HG03521 (cell line): ENCODE data around the gene TBCB.
"Not testable (repeated sequence)": the region's sequence is repeated elsewhere in the genome, so short reads cannot be mapped to it uniquely, and the experiment has no call there.

Source experiments
- ATAC-seq: cut with Tn5 transposase; IDR thresholded peaks from one replicate; pipeline ENCODE4 v1.9.1; 2021; ENCODE audit warnings: mild to moderate bottlenecking, moderate library complexity; ENCODE audit not compliant: unreplicated experiment

Gene TBCB, protein sequence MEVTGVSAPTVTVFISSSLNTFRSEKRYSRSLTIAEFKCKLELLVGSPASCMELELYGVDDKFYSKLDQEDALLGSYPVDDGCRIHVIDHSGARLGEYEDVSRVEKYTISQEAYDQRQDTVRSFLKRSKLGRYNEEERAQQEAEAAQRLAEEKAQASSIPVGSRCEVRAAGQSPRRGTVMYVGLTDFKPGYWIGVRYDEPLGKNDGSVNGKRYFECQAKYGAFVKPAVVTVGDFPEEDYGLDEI

DNA sequence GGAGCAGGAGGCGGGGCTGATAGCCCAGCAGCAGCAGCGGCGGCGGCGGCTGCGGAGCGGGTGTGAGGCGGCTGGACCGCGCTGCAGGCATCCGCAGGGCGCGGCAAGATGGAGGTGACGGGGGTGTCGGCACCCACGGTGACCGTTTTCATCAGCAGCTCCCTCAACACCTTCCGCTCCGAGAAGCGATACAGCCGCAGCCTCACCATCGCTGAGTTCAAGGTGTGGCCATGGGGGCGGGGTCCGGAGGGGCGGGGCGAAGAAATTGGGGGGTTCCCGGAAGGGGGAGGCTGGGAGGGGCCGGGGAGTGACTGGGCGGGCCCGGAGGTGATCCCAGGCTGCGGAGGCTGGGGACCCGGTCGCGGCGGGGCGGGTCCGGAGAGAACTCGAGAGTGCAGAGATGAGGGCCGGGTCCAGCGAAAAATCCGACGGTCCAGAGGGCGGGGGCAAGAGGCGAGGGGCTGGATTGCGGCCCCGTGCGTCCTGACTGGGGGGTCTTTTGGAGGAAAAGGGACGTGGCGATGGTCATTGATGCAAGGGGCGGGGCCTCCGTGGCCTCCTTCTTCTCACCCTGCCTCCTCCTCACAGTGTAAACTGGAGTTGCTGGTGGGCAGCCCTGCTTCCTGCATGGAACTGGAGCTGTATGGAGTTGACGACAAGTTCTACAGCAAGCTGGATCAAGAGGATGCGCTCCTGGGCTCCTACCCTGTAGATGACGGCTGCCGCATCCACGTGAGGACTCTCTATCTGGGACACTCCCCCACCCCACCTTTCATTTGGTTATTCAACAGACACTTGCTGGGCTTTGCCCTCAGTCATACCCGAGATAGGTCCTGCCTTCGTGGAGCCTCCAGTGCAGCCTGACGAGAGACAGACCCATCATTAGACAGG is at the start of gene TBCB:
Gene TBCB (plus strand): TSS at position 16 of the 891 bp plus-strand sequence. CDS start 93 bp downstream, at position 109.
- ATAC-seq = no peak

DNA sequence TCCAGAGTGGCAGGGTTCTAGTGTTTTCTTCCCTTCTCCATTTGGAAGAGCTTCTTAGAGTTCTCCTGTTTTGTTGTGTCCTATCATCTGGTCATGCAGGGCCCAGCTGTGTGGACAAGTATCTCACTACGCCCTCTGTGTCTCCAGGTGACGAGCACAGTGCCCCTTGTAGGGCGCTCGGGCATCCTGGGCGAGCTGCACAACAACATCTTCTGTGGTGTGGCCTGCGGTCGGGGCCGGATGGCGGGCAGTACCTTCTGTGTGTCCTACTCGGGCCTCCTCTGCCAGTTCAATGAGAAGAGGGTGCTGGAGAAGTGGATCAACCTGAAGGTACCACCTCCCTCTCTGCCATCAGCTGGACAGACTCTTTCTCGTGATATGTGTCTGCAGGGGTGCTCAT is 47.6 kb upstream of the TBCB start:
- ATAC-seq = no peak

DNA sequence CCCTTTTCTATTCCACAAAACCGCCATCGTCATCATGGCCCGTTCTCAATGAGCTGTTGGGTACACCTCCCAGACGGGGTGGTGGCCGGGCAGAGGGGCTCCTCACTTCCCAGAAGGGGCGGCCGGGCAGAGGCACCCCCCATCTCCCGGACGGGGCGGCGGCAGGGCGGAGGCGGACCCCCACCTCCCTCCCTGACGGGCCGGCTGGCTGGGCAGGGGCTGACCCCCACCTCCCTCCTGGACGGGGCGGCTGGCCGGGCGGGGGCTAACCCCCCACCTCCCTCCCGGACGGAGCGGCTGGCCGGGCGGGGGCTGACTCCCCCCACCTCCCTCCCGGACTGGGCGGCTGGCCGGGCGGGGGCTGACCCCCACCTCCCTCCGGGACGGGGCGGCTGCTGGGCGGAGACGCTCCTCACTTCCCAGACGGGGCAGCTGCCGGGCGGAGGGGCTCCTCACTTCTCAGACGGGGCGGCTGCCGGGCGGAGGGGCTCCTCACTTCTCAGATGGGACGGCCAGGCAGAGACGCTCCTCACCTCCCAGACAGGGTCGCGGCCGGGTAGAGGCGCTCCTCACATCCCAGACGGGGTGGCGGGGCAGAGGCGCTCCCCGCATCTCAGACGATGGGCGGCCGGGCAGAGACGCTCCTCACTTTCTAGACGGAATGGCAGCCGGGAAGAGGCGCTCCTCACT is 46.3 kb upstream of the TBCB start:
- not testable (repeated sequence) for ATAC-seq

DNA sequence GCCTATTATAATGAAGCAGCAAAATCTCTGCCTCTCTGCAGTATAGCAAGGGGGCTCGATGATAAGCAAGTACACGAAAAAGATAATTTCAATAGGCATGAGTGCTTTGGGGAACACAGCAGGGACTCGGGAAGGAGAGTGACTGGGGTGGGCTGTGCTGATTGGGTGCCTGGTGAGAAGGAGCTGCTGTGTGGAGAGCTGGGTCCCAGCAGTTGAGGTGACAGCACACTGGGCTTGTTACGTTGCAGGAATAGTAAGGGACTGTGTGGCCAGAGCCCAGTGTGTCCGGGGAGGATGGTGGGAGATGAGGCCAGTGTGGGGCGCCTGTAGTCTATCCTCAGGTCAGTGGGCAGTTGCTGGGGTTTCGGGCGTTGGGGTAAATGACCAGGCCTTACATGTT is 43.2 kb upstream of the TBCB start:
- ATAC-seq = no peak

DNA sequence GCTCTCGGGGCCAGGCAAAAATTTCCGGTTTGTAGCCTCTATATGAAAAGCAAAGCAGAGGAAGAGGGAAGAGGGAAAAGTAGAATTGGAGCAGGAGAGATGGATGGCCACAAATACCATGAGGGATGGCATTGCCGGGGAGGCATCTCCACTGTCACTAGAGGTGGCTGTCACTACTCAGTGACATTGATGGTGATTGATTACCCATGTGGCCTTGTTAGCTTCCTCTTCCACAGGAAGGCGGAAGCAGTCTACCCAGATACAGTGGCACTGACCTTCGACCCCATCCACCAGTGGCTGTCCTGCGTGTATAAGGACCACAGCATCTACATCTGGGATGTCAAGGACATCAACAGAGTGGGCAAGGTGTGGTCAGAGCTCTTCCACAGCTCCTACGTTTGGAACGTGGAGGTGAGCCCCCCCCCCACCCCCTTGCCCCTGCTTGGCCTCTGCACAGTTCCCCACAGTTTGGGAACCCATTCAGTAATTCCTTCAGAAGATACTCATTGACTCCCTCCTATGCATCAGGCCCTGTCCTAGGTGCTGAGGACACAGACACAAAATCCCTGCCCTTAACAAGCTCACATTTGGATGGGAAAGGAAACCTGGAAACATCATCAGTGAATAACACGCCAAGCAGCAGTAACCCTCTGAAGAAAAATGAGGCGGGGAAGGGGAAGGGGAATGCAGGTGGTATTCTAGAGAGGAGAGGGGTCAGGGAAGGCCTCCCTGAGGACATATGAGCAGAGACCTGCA is 42.0 kb upstream of the TBCB start:
- no peak for ATAC-seq

DNA sequence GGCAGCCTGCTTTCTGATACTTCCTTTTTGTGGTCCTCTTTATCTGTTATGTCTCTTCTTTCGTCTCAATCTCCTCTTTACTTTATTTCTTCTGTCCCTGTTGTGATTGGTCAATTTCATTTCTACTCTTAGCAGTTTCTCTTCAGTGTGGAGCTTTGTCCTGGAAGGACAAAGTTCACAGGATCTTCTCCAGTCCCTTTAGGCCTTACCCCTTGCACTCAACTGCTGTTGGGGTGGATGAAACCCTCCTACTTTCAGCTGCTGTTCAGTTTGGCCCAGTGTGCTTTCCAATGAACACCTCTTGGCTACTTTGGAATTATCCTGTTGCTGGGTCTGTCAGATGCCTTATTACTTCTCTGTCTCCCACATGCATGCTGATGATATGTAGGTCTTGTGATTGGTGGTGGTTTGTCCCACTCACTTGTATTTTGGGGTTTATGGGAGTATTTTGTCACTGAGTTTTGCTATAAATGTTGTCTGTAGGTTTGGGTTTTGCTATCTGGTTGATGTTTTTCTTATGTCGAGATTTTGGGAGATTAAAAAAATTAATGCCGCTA is 35.8 kb upstream of the TBCB start:
- ATAC-seq = no peak

DNA sequence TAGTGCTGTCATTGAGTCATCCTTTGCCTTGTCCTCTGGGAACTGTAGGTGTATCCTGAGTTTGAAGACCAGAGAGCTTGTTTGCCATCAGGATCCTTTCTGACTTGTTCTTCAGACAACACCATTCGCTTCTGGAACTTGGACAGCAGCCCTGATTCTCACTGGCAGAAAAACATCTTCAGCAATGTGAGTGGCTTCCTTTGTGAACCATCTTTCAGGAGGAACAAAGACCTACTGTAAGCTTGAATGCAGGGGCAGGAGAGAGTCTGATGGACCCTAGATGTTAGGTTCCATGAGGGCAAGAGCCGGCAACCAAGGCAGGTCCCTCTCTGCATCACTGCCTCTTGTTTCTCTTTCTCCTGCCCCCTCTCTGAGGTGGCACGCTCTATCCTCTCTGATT is 33.9 kb upstream of the TBCB start:
- no peak for ATAC-seq

DNA sequence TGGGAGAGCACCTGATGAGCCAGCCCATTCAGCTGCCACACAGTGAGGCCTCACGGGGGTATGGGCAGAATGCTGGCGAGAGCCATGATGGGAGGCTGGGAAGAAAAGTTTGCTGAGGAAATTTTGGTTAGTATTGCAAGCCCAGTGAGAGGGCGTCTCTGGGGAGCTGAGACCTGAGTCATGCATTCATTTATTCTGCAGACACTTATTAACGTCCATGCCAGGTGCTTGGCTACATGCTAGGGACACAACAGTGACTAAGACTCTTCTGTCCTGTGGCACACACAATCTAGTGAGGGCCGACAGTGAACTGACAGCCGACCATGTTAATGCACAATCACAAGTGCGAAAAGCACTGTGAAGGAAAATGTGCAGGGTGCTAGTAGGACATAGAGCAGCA is 33.4 kb upstream of the TBCB start:
- ATAC-seq = no peak

DNA sequence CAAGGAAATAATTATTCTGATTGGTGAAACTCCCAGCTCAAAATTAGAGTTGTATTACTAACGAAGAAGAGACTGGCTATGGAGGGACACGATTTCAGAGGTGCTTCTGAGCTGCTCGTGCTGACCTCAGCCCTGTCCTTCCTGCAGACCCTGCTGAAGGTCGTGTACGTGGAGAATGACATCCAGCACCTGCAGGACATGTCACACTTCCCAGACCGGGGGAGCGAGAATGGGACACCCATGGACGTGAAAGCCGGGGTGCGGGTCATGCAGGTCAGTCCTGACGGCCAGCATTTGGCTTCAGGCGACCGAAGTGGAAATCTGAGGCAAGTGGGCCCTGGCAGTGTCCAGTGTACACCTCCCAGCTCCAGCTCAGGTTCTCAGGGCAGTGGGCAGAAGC is 32.4 kb upstream of the TBCB start:
- ATAC-seq = no peak

DNA sequence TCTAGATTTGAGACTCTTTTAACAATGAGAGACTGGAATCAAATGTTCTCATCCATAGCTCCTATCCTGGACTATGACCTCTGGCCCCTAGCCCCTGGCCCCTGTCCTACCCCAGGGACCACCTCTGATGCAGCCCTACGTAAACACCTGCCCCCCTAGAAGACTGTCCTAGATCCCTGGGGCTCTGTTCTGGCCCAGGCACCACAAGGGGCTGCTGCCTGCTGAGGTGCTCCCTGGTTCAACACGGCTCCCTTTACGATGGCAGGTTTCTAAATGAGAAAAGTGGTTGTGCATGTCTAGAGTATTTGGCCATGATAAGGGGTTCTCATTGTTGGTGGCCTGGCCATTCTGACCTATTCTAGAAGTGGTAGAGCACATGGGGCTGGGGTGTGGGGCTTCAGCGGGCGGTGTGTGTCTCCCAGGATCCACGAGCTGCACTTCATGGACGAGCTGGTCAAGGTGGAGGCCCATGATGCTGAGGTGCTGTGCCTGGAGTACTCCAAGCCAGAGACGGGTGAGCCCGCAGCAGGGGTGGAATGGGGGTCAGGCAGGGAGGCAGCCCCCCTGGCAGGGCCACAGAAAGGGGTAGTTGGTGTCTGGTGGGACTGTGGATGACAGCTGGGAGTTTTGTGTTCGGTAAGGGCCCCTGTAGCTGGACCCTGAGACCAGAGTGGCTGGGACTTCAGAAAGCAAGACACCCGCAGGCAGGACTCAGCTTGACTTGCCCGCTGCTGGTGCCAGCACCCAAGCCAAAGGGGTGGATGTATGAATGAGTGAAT is 30.8 kb upstream of the TBCB start:
- ATAC-seq = no peak

DNA sequence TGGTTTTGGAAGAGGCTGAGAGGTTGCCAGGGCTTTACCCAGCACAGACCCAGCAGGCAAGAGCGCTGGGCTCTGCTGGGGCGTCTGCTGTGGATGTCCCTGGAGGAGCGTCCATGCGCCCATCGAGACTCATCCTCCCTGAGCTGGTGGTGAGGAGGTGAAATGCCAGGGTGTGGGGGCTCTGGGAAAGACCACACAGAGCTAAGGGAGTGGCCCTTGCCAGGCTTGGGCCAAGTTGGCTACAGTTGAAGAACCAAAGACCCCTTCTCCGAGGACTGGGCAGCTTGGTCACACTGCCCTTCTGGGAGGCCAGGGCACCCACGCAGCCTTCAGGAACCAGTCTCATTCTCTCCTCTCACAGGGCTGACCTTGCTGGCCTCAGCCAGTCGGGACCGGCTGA is 28.9 kb upstream of the TBCB start:
- ATAC-seq = no peak

DNA sequence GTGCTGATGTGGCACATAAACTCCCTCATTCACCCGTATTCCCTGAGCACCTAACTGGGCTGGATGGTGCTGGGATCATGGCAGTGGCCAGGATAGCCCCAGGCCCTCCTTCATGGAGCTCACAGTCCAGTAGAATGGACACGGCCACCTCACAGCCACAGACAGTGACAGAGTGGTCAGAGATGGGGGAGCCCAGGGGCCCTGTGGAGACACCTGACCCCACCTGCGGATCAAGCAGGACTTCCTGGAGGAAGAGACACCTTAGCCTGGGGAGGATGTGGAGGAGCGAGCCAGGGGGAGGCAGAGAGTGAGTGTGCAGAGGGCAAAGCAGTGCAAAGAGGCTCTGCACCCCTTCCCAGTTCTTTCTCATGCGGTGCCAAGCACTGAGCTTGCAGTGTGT is 25.4 kb upstream of the TBCB start:
- no peak for ATAC-seq

DNA sequence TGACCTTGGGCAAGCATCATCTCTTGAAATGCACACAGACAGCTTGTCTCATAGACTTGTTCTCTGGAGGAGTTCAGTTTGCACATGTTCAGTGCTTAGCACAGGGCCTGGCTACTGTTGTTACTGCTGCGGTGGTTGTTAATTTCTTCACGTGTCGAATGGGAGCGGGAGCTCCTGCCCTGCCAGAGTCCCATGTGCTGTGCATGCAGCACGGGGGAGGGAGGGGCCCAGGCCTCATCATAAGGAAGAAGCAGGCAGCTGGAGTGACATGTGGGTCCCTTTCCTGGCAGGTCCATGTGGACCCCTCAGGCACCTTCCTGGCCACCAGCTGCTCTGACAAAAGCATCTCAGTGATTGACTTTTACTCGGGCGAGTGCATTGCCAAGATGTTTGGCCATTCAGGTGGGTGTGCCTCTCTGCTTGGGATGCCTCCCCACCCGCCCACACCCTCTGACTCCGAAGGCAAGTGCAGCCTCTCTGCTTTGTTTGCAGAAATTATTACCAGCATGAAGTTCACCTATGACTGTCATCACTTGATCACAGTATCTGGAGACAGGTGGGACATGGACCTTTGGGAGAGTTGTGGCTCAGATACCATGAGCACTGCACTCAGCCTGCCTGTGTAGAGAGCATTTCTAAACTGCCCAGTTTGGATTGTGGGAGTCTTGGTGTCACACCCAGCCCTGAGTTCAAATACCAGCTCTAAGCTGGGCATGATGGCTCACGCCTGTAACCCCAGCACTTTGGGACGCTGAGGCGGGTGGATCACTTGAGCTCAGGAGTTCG is 24.2 kb upstream of the TBCB start:
- no peak for ATAC-seq

DNA sequence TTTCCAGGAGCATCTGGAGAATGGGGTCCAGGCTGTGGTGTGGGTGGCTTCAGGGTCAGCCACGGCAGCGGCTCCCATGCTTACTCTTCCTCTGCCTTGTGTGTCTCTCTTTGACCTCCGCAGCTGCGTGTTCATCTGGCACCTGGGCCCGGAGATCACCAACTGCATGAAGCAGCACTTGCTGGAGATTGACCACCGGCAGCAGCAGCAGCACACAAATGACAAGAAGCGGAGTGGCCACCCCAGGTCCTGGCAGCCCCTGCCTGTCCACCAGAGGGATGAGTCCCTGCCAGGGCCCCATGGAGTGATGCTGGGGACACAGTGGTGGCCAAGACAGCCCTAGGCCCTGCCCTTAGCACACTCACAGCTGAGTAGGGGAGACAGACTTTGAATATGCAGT is 22.7 kb upstream of the TBCB start:
- no peak for ATAC-seq

DNA sequence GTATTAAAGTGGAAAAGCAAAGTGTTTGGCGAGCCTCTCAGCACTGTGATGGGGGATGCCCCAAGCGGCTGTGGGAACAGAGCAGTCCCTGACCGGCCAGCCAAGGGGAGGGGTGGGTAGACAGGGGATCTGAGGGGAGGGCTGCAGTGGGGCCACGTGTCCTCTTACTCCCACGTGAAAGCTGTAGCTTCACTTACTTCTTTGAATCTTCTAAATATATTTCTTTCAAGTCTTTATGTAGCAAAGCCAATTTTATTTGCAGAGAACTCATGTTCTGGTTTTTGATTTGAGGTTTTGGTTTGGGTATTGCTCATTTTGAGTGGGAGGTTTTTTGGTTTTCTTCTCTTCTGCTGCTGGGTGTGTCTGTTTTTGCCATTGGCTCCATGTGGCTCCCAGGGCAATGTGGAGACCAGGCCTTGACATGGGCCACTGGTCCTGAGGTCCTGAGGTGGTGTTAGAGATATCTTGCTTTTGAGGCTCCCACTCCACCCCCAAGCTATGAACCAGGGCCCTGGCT is 22.1 kb upstream of the TBCB start:
- ATAC-seq = no peak

DNA sequence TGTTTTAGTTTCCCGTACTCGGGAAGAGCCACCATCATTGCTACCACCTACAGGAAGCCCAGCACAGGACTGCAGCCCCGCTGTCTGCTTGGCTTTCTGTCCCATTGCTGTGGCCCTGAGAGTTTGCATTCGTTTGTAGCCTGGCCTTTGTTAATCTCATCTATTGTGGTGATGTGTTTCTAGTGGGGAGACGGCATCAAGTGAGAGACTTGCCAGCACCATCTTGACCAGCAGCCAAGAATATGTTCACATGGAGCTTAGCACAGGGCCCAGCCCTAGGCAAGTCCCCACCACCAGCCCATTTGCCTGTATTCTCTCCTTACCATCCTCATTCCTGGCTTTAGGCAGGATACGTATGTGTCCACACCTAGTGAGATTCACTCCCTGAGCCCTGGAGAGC is 21.6 kb upstream of the TBCB start:
- ATAC-seq = no peak

DNA sequence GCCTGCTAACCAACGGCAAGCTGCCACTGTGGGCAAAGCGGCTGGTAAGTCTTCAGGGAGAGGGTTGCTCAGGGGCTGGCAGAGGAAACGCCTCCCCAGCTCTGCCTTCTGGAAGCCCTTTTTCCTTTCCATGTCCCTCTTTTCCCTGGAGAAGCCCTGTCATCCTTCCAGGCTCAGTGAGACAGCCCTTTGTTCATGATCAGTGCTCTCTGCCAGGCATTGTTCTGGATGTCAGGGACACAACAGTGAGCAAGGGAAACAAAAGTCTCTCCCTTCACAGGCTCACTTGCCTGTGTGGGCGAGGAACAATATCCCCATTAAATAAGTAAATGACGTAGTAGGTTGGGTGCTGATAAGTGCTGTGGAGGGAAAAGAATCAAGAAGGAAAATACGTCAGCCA is 18.2 kb upstream of the TBCB start:
- no peak for ATAC-seq

DNA sequence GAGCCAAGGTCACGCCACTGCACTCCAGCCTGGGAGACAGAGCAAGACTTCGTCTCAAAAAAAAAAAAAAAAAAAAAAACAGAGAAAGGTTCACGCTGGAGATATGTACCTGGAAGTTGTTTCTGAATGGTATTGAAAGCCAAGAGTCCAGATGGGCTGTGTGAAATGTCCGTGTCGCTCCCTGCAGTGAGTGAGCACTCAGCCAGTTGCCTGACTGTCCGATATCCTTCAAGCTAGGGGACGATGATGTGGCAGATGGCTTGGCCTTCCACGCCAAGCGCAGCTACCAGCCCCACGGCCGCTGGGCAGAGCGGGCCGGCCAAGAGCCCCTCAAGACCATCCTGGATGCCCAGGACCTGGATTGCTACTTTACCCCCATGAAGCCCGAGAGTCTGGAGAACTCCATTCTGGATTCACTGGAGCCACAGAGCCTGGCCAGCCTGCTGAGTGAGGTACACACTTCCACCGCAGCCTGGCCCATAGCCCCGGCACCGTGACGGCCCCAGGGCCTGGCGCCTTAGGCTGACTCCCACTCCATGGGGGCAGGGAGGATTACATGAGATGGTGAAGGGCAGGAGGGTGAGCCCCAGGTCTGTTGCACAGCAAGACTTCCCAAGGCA is 16.0 kb upstream of the TBCB start:
- no peak for ATAC-seq

DNA sequence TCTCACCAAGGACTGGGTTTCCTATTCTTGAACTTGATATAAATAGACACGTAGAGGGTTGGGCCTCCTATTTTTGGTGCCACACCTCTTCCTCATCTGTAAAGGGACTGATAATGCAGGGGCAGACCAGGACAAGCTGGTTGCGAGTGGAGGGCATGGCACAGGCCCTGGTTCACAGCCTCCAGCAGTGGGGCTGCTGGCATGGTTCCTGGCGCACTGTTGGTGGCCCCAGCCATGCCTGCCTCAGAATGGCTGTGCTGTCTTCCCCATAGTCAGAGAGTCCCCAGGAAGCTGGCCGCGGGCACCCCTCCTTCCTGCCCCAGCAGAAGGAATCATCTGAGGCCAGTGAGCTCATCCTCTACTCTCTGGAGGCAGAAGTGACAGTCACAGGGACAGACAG is 14.8 kb upstream of the TBCB start:
- ATAC-seq = no peak
